A549 treated with Mapracorat at 1 μM for 4 hours (cell line): ENCODE results near the gene ZIC2. TPM values are rescaled to one million over a fixed set of nuclear protein-coding genes. Genes with fewer than 3 reads are reported as not detected.

ENCODE experiments used
- total RNA-seq: library from RNA; stranded (reverse); fragments of 200-300 nt; extraction: Qiagen RNA extraction; gene quantifications from 5 replicates; pipeline ENCODE4 v1.2.3, GENCODE V29; 2022

The ZIC2 gene
- 5.0 to 9.0 TPM (median 6.6 TPM) in 5 replicates for total RNA-seq

DNA sequence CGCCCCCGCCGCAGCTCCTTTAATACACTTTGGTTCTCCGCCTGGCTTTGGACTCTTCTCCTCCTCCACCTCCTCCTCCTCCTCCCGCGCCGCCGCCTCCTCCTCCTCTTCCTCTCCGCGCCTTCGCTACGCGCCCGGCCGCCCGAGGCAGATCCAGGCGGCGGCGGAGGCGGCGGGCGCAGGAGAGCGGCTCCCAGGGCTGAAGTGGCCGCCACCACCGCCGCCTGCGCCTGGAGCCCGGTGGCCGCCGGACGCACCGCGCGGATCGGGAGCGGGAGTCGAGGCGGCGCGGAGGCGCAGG lies at the start of gene ZIC2:
ZIC2 (plus strand) TSS at position 50 of the 301 bp plus-strand sequence. CDS start 281 bp downstream, outside the sequence.

DNA sequence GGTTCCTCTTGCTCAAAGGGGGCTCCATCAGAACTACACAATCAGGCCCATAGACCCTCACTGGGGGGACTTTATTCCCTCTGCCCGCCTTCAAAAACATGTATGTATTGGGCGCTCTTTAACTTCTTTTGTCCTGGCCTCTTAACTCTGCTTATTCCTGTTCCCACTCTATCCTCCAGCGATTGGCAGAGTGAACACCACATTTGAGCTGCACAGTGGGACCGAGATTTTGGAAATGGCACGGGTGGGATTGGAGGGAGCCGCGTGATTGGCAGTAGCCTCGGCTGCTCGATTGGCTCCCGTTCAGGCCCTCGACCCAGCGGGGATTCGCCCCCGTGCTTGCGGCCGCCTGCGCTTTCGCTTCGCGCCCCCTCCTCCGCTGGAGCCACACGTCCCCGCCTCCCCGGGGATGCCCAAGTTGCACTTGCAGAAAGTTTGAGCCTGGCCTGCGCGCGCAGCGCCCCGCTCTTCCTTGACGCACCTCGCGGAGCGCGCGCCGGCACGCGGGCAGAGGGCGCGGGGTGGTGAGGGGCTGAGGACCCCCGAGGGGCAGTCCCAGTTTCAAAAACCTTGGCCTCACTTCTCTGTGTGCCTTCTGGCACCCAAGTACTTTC lies 9.9 kb upstream of the ZIC2 start, which contains the start of gene ZIC5:
ZIC5 (minus strand) TSS at position 192 of the 614 bp plus-strand sequence; CDS start at position 28, 164 bp downstream.

Other genes starting within 250 kb of the ZIC2 start
- 2.3 to 3.0 TPM (median 2.5 TPM) in 5 replicates for gene ZIC5, start 10.0 kb upstream of the ZIC2 start, total RNA-seq
- gene PCCA, start 107.3 kb downstream of the ZIC2 start, total RNA-seq: 7.3 to 9.6 TPM (median 8.5 TPM) in 5 replicates